ENCODE measurements around the gene RPL7A.
"Not testable (repeated sequence)": the region's sequence is repeated elsewhere in the genome, so short reads cannot be mapped to it uniquely, and the experiment has no call there.

Gene RPL7A

DNA sequence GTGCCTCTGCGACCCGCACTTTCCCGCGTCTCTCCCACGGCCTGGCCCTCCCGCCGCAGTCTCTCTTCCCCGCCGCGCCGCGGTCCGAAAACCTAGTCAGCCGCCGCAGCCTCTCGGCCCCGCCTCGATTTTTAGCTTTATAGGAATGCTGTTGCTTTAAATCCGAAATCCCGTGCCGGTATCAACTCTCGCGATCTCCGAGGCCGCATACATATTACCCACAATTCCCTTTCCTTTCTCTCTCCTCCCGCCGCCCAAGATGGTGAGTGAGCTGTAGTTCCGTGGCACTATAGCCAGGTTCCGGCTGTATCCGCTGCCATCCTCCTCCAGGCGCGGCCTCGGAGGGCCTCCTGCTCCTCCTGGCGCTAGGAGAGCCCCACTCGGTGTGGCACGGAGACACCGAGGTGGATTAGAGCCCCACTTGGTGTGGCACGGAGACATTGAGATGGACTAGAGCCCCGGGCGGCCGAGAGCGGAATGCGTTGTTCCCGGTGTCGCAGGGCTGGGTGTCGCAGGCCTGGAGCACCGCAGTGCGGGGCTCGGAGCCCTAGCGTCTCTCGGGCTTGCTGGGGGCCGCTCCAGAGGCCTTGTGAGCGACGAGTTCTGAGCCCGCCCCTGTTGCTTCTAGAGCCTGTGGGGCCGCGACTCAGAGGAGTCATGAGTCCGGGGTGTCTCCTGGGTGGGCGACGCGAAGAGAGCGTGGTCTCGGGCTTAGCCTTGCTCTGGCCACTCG lies at the start of gene RPL7A, which contains the start of gene MED22:
TSS of gene RPL7A (plus strand) at position 234 of the 733 bp plus-strand sequence. CDS start at position 260, 26 bp downstream.
TSS of gene MED22 (minus strand) at position 147 of the 733 bp plus-strand sequence. CDS start 1,469 bp downstream, outside the sequence.
- DNase-seq: peak; percentile 95

DNA sequence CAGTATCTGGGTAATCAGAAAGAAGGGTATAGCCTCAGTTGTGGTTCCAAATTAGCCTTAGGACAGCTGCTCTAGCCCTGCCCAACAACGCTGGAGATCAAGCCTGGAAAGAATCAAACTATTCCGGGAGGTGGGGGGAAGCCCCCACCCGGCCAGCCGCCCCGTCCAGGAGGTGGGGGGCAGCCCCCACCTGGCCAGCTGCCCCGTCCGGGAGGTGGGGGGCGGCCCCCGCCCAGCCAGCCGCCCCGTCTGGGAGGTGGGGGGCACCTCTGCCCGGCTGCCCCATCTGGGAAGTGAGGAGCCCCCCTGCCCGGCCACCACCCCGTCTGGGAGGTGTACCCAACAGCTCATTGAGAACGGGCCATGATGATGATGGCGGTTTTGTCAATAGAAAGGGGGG lies 48.0 kb upstream of the RPL7A start:
- DNase-seq: not testable (repeated sequence)

DNA sequence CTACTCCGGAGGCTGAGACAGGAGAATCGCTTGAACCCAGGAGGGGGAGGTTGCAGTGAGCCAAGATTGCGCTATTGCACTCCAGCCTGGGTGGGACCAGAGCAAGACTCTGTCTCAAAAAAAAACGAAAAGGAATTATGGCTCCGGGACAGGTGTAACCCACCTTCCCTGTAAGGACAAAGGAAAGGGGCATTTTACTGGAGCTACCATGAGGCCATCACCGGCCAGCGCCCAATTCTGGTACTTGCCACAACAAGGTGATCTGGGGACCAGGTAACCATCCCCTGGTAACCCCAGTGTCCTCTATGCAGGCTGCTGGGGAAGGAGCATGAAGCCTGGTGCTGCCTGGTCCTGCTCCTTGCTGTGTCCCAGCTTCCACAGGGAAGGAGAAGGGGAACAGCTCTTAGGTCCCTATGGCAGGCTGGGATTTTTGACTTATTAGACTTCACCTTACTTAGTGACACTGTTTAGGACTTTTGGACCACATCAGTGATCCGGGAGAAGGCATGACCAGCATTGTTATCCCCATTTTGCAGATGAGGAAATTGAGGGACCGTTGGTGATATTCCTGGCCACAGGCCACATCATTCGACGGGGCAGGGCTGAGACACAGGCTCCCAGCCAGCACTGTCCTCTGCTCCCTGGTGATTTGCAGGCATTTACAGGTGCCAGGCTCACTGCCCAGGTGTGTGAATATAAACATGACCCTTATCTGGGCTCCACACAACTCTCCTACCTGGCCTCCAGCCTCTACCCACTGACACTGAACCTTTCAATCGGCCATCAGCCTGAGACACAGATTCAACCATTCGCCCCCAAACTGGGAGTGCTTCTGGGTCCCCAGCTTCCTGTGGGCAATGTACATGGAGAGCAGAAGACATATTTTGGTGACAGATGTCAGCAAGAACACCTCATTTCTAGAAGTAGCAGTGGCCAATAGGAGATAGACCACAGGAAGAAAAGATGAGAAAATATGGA lies 46.5 kb upstream of the RPL7A start:
- no peak for DNase-seq

DNA sequence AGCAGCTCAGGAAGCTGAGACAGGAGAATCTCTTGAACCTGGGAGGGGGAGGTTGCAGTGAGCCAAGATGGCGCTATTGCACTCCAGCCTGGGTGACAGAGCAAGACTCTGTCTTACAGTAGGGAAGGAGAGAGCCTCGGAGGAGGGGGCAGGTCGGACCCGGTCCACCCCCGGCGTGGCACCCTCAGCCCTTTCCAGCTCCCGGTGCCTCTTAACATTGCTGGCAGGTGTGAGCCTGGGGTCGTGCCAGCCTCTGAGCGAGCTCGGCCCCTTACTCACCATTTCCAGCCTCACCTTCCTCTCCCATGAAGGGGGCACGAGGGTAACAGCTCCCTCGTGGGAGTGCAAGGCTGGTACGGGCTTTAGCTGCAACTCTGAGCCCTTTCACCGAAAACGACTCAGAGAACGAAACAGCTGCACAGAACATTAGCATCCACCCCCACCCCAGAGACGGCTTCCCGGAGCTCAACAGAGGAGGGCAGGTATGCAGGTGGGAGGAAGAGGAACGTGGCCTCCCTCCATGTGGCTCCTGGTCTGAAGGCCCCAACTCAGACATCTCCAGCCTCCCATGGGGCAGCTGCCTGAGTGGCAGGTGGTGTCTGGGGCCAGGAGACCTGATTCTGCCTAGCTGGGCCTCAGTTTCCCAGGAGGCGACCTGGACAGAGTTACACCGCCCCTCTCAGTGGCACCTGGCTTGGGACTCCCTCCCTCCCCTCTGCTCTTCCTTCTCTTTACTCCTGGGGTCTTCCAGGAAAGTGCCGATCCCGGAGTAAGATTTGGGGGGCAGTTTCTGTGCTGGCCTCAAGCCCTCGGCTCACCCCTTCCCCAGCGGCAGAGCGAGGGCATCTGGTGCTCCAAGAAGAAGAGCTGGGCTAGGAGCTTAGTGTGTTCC lies 44.5 kb upstream of the RPL7A start:
- DNase-seq: no peak

DNA sequence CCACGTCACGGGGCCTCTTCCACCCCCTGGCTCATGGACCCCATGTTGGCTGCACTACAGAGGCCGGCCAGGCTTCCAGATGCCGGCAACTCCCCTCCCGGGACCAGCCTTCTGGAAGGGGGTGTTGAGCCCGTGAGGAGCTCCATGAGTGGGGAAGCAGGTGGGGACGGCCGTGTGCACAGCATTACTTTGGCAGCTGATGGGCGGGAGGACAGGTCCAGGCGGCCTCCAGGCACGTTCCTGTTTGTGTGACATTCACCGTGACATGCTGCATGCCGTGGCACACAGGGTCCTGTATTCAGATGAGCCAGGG lies 43.9 kb upstream of the RPL7A start:
- DNase-seq: no peak

DNA sequence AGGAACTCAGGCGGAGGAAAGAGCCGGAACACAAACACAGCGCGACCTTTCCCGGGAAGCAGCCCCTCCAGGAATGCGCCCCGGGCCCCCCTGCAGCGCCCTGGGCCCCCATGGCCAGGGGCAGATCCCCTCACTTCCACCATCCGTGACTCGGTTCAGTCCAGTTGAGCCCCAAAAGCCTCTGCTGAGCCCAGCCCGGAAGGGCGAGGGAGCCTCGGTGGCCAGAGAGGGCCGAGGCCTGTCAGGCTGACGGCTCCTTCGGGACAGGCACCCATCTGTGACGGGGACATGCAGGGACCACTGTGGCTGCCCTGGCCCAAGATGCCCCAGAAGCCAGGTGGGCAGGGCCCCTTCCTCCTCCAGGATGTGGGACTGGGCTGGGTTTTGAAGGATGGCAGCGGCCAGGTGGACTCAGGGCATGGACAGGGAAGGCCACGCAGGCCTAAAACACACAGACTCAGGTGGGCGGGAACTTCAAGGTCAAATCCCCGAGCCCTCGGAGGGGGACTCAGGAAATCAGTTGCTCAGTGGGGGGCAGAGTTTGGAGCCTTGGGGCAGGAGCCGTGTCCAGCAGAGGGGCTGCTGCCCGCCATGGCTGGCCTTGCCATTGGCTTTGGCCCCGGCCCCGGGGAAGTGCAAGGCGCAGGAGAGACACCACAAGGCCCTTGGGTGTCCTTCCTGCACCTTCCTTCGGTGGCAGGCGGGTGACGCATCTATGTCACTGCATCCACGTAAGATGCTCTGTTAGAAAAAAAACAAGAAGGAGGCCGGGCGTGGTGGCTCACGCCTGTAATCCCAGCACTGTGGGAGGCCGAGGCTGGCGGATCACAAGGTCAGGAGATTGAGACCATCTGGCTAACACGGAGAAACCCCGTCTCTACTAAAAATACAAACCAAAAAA lies 43.3 kb upstream of the RPL7A start:
- no peak for DNase-seq

- DNase-seq: no peak
Measured at GRCh38 chr9:133305731-133306130, 42.3 kb upstream of the RPL7A start.

DNA sequence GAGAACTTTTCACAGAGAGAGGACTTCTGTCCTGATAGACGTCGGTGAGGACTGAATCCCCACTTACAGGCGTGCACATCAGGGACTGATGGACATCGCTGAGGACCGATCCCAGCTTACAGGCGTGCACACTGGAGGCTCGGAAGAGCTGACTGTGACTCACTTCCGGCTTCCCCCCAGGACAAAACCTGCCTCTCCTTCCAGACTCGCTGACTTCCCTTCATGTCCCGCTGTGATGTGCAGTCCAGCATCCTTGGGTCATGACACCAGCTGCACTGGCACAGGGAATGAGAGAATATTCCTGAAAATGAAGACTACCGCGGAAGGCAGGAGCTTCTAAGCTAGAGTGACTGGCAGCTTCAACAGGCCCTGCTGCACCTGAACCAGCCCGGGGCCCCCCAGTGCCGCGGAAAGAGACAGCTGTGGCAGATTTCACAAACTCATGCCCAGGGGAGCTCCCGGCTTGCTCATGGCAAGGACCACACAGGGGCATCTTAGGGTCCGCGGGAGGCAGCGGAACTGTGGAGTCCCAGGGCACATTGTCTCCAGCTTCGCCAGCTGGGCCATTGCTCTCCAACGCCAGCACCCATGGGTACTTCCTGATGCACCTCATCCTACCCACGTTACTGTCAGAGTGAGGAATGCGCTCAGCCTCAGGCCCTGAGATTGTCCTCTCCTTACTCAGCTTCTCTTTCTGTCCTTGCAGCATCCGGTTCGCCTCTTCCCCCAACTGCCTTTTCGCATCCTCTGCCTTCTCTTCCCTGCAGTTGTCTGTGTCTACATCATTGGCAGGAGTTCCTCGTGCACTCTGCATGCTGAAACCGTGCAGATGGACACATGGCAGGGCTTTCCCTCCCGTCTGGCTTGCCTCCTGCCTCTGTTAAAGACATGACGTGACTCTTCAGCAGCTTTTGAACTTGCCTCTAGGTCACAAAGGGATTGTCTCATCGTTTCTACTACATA lies 41.5 kb upstream of the RPL7A start:
- DNase-seq: no peak

GRCh38 chr9:133307301-133307700 lies 40.7 kb upstream of the RPL7A start:
- no peak for DNase-seq

DNA sequence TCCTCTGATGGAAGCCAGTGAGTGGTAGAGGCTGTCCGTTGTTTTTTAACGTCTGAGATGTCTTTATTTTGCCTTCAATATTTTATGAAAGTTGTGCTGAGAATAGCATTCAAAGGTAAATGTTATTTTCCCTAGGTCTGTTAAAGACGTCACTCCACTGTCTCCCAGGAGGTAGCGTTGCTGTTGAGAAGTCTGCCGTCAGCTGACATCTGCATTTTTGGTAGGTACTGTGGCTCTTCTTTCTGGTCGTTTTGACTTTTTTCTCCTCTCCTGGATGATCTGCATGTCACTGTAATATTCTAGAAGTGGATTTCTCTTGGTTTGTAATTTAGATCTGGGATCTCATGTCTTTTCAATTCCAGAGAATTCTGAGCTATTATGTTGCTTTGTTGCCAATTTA lies 38.4 kb upstream of the RPL7A start:
- DNase-seq: no peak

DNA sequence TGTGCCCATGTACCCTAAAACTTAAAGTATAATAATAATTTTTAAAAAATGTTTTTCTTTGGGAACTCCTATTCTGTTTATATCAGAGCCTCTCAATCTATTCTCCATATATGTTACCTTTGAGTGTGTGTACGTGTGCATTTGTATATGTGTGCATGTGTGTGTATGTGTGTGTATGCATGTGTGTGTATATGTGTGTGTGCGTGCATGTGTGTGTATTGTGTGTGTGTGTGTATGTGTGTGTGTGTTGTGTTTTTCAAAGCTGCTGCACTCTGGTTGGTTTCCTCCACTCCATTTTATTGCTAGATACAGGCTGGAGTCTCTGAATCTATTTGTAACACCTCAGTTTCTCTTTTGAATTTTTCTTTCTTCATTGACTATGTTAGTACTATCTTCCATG lies 32.0 kb upstream of the RPL7A start:
- DNase-seq: no peak

- DNase-seq: not testable (repeated sequence)
Measured at GRCh38 chr9:133317551-133317950, 30.5 kb upstream of the RPL7A start.

DNA sequence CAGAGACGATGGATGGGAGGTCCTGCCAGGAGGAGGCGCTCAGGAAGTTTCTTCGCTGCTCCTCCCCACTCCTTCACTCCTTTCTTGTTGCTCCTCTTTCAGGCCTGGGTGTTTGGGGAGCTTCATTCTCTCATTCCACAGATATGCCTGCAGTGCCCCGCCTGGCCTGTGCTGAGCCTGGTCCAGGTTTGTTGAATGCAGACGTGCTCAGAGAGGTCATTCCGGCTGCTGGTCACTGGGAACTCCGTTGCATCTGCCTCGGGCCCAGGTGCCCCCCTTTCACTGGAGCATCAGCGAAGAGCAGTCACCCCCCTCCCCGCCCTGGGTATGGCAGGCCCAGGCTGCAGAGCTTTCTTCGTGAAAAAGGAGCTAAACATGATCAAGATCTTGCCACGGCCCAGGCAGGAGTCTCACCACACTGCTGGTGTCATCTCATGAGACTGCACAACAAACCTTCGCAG lies 27.6 kb upstream of the RPL7A start:
- no peak for DNase-seq

GRCh38 chr9:133321411-133321935 lies 26.5 kb upstream of the RPL7A start:
- DNase-seq: no peak

- no peak for DNase-seq
Measured at GRCh38 chr9:133322701-133323100, 25.3 kb upstream of the RPL7A start.

- DNase-seq: no peak
Measured at GRCh38 chr9:133323211-133323610, 24.8 kb upstream of the RPL7A start.

GRCh38 chr9:133323991-133324703 lies 23.9 kb upstream of the RPL7A start:
- DNase-seq: no peak

DNA sequence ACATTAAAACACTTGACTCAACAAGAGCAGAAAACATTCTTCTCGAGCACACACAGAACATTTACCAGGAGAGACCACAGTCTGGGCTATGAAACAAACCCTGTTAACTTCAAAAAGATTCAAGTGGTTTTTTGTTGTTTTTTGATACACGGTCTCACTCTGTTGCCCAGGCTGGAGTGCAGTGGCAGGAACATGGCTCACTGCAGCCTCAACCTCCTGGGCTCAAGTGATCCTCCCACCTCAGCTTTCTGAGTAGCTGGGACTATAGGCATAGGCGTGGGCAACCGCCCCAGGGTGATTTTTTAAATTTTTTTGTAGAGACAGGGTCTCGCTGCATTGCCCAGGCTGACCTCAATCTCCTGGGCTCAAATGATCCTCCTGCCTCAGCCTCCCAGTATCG lies 21.0 kb upstream of the RPL7A start:
- not testable (repeated sequence) for DNase-seq

DNA sequence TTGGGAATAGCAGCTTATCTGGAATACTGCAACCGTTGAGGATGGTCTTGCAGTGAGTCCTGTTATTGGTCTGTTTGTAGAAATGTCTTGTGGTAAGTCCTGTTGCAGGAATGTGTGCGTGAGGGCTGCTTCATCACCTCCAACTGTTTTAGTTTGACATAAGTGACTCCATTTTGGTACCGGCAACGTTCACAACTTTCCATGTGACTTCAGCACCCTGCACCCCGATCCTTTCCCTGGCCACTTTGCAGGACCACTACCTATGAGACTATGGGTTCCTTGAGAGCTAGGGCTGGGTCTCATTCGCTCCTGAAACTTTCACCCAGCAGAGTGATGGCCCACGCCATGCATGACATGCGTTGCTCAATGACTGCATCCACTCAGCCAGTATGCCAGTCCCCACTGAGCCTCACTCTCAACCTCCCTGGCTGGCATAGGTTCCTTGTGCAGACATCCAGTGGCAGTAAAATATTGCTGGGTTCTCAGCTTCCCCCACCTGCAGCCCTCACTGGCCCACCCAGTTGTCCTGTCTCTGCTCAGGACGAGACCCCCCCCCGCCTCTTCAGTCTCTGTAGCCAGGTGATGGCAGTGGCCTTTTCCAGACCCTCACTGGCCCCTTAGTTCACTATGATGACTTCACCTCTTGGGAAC lies 20.1 kb upstream of the RPL7A start:
- DNase-seq: no peak

Data from activated CD4-positive, alpha-beta T cell treated with anti-CD3 and anti-CD28 coated beads, Interleukin-10, Interleukin-2, amounts not matched to agents 100 ng/mL and 50 ng/mL, durations not matched to agents 16 hours and 8 hours (primary cell).